Measurements from ENCODE around the gene SCARB1. TPM values are rescaled to one million over a fixed set of nuclear protein-coding genes. Genes with fewer than 3 reads are reported as not detected.
A peak's percentile ranks its signal among the peaks of the same experiment; 100 is the strongest.

SCARB1 gene
- total RNA-seq, 1 experiment from 2014 or later: 27.3 TPM

GRCh38 chr12:124842800-124843510, 20.7 kb downstream of the SCARB1 start:
- no peak for DNase-seq (ENCODE audit: low spot score)

- DNase-seq (ENCODE audit: low spot score): no peak
These were observed 21.5 kb downstream of the SCARB1 start for GRCh38 chr12:124842073-124842749.

GRCh38 chr12:124841558-124841945, 22.1 kb downstream of the SCARB1 start:
- DNase-seq (ENCODE audit: low spot score): no peak

- peak; percentile 93 for DNase-seq (ENCODE audit: low spot score)
These were observed 25.5 kb downstream of the SCARB1 start for GRCh38 chr12:124837958-124838803.

GRCh38 chr12:124837249-124837897, 26.3 kb downstream of the SCARB1 start:
- DNase-seq (ENCODE audit: low spot score): no peak

GRCh38 chr12:124836759-124837158, 26.9 kb downstream of the SCARB1 start:
- no peak for DNase-seq (ENCODE audit: low spot score)

- DNase-seq (ENCODE audit: low spot score): no peak
These were observed 27.8 kb downstream of the SCARB1 start for GRCh38 chr12:124835656-124836410.

GRCh38 chr12:124834822-124835221, 28.8 kb downstream of the SCARB1 start:
- DNase-seq (ENCODE audit: low spot score): no peak

GRCh38 chr12:124833693-124834122, 30.0 kb downstream of the SCARB1 start:
- DNase-seq (ENCODE audit: low spot score): peak; percentile 49

- DNase-seq (ENCODE audit: low spot score): no peak
These were observed 30.8 kb downstream of the SCARB1 start for GRCh38 chr12:124832856-124833255.

- DNase-seq (ENCODE audit: low spot score): no peak
These were observed 32.1 kb downstream of the SCARB1 start for GRCh38 chr12:124831590-124831989.

- no peak for DNase-seq (ENCODE audit: low spot score)
These were observed 33.4 kb downstream of the SCARB1 start for GRCh38 chr12:124830306-124830705.

- peak; percentile 34 for DNase-seq (ENCODE audit: low spot score)
These were observed 33.9 kb downstream of the SCARB1 start for GRCh38 chr12:124829708-124830304.

GRCh38 chr12:124829008-124829707, 34.5 kb downstream of the SCARB1 start:
- DNase-seq (ENCODE audit: low spot score): peak; percentile 75

GRCh38 chr12:124828264-124829007, 35.2 kb downstream of the SCARB1 start:
- DNase-seq (ENCODE audit: low spot score): peak; percentile 48

- no peak for DNase-seq (ENCODE audit: low spot score)
These were observed 36.0 kb downstream of the SCARB1 start for GRCh38 chr12:124827588-124828184.

GRCh38 chr12:124824195-124824594, 39.5 kb downstream of the SCARB1 start:
- DNase-seq (ENCODE audit: low spot score): no peak

- no peak for DNase-seq (ENCODE audit: low spot score)
These were observed 40.2 kb downstream of the SCARB1 start for GRCh38 chr12:124823272-124823970.
